Gastroesophageal sphincter (tissue), 4 donors: ENCODE data around the gene ZNF689. TPM values are rescaled to one million over a fixed set of nuclear protein-coding genes. Genes with fewer than 3 reads are reported as not detected.
"Not testable (repeated sequence)": the region's sequence is repeated elsewhere in the genome, so short reads cannot be mapped to it uniquely, and the experiment has no call there.

Source experiments
- ATAC-seq: fragments of 150-250 bp; one replicate; pipeline ENCODE4 v1.9.1; 2016; ENCODE audit warnings: mild to moderate bottlenecking, moderate library complexity
- H3K27ac ChIP-seq, 4 donors: fragments of 200-600 bp; sonication (generic) in 3 of 4; 1 replicate in 3 of 4; 2 replicates in 1 of 4; pipeline ENCODE4 v1.5.1; 2016 to 2019
- H3K27me3 ChIP-seq: fragments of 200-600 bp; sonication (generic); one replicate; pipeline ENCODE4 v1.5.1; 2019
- H3K36me3 ChIP-seq, 2 donors: fragments of 200-600 bp; sonication (generic); one replicate each; pipeline ENCODE4 v1.5.1; 2019; ENCODE audit warnings: control low read depth in 1 of 2
- H3K4me1 ChIP-seq, 3 donors: fragments of 200-600 bp; sonication (generic); 1 replicate in 2 of 3; 2 replicates in 1 of 3; pipeline ENCODE4 v1.5.1; 2016 to 2019; ENCODE audit warnings: control low read depth in 2 of 3
- H3K4me3 ChIP-seq, 2 donors: fragments of 200-600 bp; sonication (generic); one replicate each; pipeline ENCODE4 v1.5.1; 2019; ENCODE audit warnings: mild to moderate bottlenecking in 1 of 2, moderate library complexity in 1 of 2
- H3K9me3 ChIP-seq, 3 donors: fragments of 200-600 bp; sonication (generic); one replicate each; pipeline ENCODE4 v1.5.1; 2017 to 2019; ENCODE audit warnings: control low read depth in 2 of 3
- CTCF ChIP-seq, 4 experiments: fragments of 200-600 bp in 2 of 4; fragments of 450-650 bp in 2 of 4; sonication (generic) in 1 of 4; IDR thresholded peaks; one replicate each; pipeline ENCODE4 v1.5.1; 2017 to 2019; ENCODE audit warnings: antibody characterized with exemption in 4 of 4, mild to moderate bottlenecking in 2 of 4, moderate library complexity in 2 of 4
- EP300 ChIP-seq: sonication (generic); formaldehyde crosslinking; IDR thresholded peaks from one replicate; pipeline ENCODE4 v1.6.1; 2017; ENCODE audit warnings: antibody characterized with exemption, mild to moderate bottlenecking
- POLR2A ChIP-seq, 2 donors: fragments of 450-650 bp; IDR thresholded peaks; one replicate each; pipeline ENCODE4 v1.6.1; 2017; ENCODE audit warnings: antibody characterized with exemption in 2 of 2, mild to moderate bottlenecking in 2 of 2, moderate library complexity in 1 of 2
- POLR2AphosphoS5 ChIP-seq: sonication (generic); formaldehyde crosslinking; IDR thresholded peaks from one replicate; pipeline ENCODE4 v1.6.1; 2017; ENCODE audit warnings: antibody characterized with exemption
- WGBS, 2 donors: methylation state at CpG; one replicate each; pipeline ENCODE4 v1.1.5; 2018; ENCODE audit warnings: low coverage in 1 of 2; 5-methylcytosine and 5-hydroxymethylcytosine counted together
- total RNA-seq, 4 donors: library from RNA; depleted of rRNA; stranded (reverse); fragments of >200 nt; gene quantifications; one replicate each; pipeline ENCODE4 v1.1.0, GENCODE V29; 2016

The ZNF689 gene
- total RNA-seq, 4 donors from 2014 or later: 9.7 to 13.1 (median 11.4) TPM

GRCh38 chr16:30600929-30601328, 9.3 kb downstream of the ZNF689 start:
- Histone ChIP-seq H3K4me1 (peaks cover 0 to 11% (median 0%) of the 10 kb centered on the region in 3 donors), H3K27ac (no peak overlapping the region), H3K9me3 (no peaks in the 10 kb centered on the region), H3K36me3 (peaks cover 0 to 42% of the 10 kb centered on the region in 2 donors), H3K27me3 (no peaks in the 10 kb centered on the region), H3K4me3 (no peak overlapping the region)
- TF ChIP-seq EP300: no peak
- no peak for TF ChIP-seq POLR2AphosphoS5
- TF ChIP-seq POLR2A (IDR thresholded peaks at IDR 0.05): no peak
- no peak for TF ChIP-seq CTCF (IDR thresholded peaks at IDR 0.05)
- 93 to 100% methylated on average over 2 of the region's 2 CpGs for WGBS, 2 donors
- no peak for ATAC-seq

DNA sequence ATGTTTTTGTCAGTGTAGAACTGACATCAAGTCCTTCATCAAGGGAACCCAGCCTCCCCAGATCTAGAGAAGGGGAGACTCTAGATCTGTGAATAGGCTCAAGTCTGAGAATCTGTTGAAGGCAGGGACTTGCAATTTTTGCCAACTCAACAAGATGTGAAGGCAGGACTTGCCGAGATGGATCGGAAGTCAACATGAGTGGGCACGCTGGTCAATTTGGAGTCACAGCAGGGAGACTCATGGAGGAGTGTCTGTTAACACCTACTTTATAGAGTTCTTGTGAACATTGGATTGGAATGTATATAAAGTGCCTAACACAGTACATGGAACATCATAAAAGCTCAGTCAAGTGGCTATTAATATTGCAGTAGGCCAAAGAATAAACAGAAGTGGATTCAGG, 10.0 kb downstream of the ZNF689 start:
- TF ChIP-seq POLR2A (IDR thresholded peaks at IDR 0.05) (no peak), EP300 (no peak), CTCF (IDR thresholded peaks at IDR 0.05) (no peak), POLR2AphosphoS5 (no peak)
- no peak overlapping the region for H3K27ac ChIP-seq
- peaks cover 0 to 34% of the 10 kb centered on the region in 2 donors for H3K36me3 ChIP-seq
- WGBS, 2 donors: 87 to 100% methylated on average over 3 of the region's 3 CpGs
- H3K9me3 ChIP-seq: no peaks in the 10 kb centered on the region
- ATAC-seq: no peak
- no peak overlapping the region for H3K4me3 ChIP-seq
- H3K4me1 ChIP-seq: peaks cover 0 to 11% (median 0%) of the 10 kb centered on the region in 3 donors
- no peaks in the 10 kb centered on the region for H3K27me3 ChIP-seq

- Histone ChIP-seq H3K27ac (no peak overlapping the region), H3K4me1 (no peaks in the 10 kb centered on the region), H3K36me3 (peaks cover 0 to 7% of the 10 kb centered on the region in 2 donors), H3K27me3 (no peaks in the 10 kb centered on the region), H3K9me3 (no peaks in the 10 kb centered on the region), H3K4me3 (no peak overlapping the region)
- no peak for TF ChIP-seq POLR2A (IDR thresholded peaks at IDR 0.05)
- TF ChIP-seq CTCF (IDR thresholded peaks at IDR 0.05): no peak
- no peak for TF ChIP-seq EP300
- no peak for TF ChIP-seq POLR2AphosphoS5
- ATAC-seq: no peak
- 99 to 100% methylated on average over 1 to 4 of the region's 4 CpGs for WGBS, 2 donors
Measured at GRCh38 chr16:30592871-30593270, 17.3 kb downstream of the ZNF689 start.

DNA sequence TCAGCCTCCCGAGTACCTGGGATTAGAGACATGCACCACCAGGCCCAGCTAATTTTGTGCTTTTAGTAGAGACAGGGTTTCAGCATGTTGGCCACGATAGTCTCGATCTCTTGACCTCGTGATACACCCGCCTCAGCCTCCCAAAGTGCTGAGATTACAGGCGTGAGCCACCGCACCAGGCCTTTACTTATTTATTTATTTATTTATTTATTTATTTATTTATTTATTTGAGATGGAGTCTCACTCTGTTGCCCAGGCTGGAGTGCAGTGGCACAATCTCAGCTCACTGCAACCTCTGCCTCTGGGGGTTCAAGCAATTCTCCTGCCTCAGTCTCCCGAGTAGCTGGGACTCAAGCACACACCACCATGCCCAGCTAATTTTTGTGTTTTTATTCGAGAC, 19.3 kb downstream of the ZNF689 start:
- 94 to 99% methylated on average over 9 of the region's 9 CpGs for WGBS, 2 donors
- peaks cover 0 to 15% (median 3%) of the 10 kb centered on the region in 3 donors for H3K4me1 ChIP-seq
- not testable (repeated sequence) for H3K9me3 ChIP-seq, H3K4me3 ChIP-seq, H3K27me3 ChIP-seq, ATAC-seq, H3K36me3 ChIP-seq, H3K27ac ChIP-seq

GRCh38 chr16:30589582-30589981, 20.6 kb downstream of the ZNF689 start:
- H3K9me3 ChIP-seq, ATAC-seq, H3K36me3 ChIP-seq, H3K27me3 ChIP-seq, H3K27ac ChIP-seq, H3K4me3 ChIP-seq: not testable (repeated sequence)
- H3K4me1 ChIP-seq: peaks cover 0 to 22% (median 7%) of the 10 kb centered on the region in 3 donors
- WGBS, 2 donors: 90 to 100% methylated on average over 1 to 2 of the region's 2 CpGs

GRCh38 chr16:30588651-30589050, 21.5 kb downstream of the ZNF689 start:
- Histone ChIP-seq H3K27ac (no peak overlapping the region), H3K4me1 (peaks cover 0 to 31% (median 10%) of the 10 kb centered on the region in 3 donors), H3K9me3 (no peaks in the 10 kb centered on the region), H3K36me3 (peaks cover 0 to 9% of the 10 kb centered on the region in 2 donors), H3K4me3 (no peak overlapping the region), H3K27me3 (no peaks in the 10 kb centered on the region)
- TF ChIP-seq EP300 (no peak), POLR2AphosphoS5 (no peak), POLR2A (IDR thresholded peaks at IDR 0.05) (no peak), CTCF (IDR thresholded peaks at IDR 0.05) (no peak)
- WGBS, 2 donors: 80 to 93% methylated on average over 1 to 2 of the region's 2 CpGs
- ATAC-seq: no peak
